Peyer's patch (tissue), 4 donors: ENCODE measurements around the gene RASL12. TPM values are rescaled to one million over a fixed set of nuclear protein-coding genes. Genes with fewer than 3 reads are reported as not detected.
A peak's percentile ranks its signal among the peaks of the same experiment; 100 is the strongest.
"Not testable (repeated sequence)": the region's sequence is repeated elsewhere in the genome, so short reads cannot be mapped to it uniquely, and the experiment has no call there.

Source experiments
- DNase-seq, 3 donors: peaks; one replicate each; pipeline ENCODE4 v3.0.0-alpha.2; 2017 to 2019
- H3K27ac ChIP-seq, 4 donors: fragments of 200-600 bp; sonication (generic); one replicate each; pipeline ENCODE4 v1.5.1; 2016 to 2019
- H3K27me3 ChIP-seq, 2 donors: fragments of 200-600 bp; sonication (generic); one replicate each; pipeline ENCODE4 v1.5.1; 2019
- H3K36me3 ChIP-seq, 3 donors: fragments of 200-600 bp; sonication (generic); one replicate each; pipeline ENCODE4 v1.5.1; 2016 to 2019
- H3K4me1 ChIP-seq, 4 donors: fragments of 200-600 bp; sonication (generic); one replicate each; pipeline ENCODE4 v1.5.1; 2016 to 2019
- H3K4me3 ChIP-seq, 4 donors: fragments of 200-600 bp; sonication (generic); 1 replicate in 3 of 4; 2 replicates in 1 of 4; pipeline ENCODE4 v1.5.1; 2016 to 2019; ENCODE audit warnings: mild to moderate bottlenecking in 1 of 4
- H3K9me3 ChIP-seq, 4 donors: fragments of 200-600 bp; sonication (generic); one replicate each; pipeline ENCODE4 v1.5.1; 2016 to 2019; ENCODE audit warnings: mild to moderate bottlenecking in 1 of 4
- POLR2A ChIP-seq, 2 donors: fragments of 450-650 bp; IDR thresholded peaks; one replicate each; pipeline ENCODE4 v1.5.1; 2017; ENCODE audit warnings: antibody characterized with exemption in 2 of 2, mild to moderate bottlenecking in 2 of 2, moderate library complexity in 2 of 2
- total RNA-seq, 4 donors: library from RNA; depleted of rRNA; stranded (reverse); fragments of >200 nt; gene quantifications; one replicate each; pipeline ENCODE4 v1.1.0, GENCODE V29; 2016
- TF ChIP-seq, protein P1 (sequence below), 6 experiments: fragments of 450-650 bp in 4 of 6; fragments of 200-600 bp in 2 of 6; sonication (generic) in 1 of 6; IDR thresholded peaks; one replicate each; pipeline ENCODE4 v1.5.1; 2017 to 2019; ENCODE audit warnings: antibody characterized with exemption in 6 of 6, mild to moderate bottlenecking in 3 of 6, moderate library complexity in 1 of 6

Gene RASL12
- total RNA-seq, 4 donors from 2014 or later = 5.1 to 23.1 (median 8.5) TPM

DNA sequence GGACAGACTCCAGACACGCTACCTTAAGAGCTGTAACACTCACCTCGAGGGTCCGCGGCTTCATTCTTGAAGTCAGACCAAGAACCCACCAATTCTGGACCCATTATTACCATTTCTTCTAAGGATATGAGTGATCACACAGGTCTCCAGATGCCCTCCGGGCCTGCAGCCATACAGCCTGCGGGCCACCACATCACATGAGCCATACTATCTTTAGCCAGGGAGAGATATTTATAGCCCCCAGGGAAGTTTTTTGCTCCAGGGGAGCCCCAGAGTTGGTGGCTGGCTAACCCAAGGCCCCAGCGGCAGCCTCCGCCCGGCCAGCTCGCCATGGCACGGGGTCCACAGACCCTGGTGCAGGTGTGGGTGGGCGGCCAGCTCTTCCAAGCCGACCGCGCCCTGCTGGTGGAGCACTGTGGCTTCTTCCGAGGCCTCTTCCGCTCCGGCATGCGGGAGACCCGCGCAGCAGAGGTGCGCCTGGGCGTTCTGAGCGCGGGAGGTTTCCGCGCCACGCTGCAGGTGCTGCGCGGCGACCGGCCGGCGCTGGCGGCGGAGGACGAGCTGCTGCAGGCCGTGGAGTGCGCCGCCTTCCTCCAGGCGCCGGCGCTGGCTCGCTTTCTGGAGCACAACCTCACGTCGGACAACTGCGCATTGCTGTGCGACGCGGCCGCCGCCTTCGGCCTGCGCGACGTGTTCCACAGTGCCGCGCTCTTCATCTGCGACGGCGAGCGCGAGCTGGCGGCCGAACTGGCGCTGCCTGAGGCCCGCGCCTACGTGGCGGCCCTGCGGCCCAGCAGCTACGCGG is 8.9 kb upstream of the RASL12 start, which contains the start of gene KBTBD13:
Gene KBTBD13, plus strand, starts transcription at position 261 of the 805 bp plus-strand sequence. Its CDS starts 70 bp downstream, at position 331.
- Histone ChIP-seq H3K36me3 (no peaks in the 10 kb centered on the region), H3K9me3 (no peaks in the 10 kb centered on the region), H3K4me1 (peaks cover 0 to 20% (median 2%) of the 10 kb centered on the region in 4 donors), H3K4me3 (peak within 1 kb of the TSS in 2 of 4 donors; percentile 6 to 11), H3K27ac (peak within 1 kb of the TSS in 1 of 4 donors; percentile 72), H3K27me3 (no peaks in the 10 kb centered on the region)
- DNase-seq = no peak
- no peak for TF ChIP-seq POLR2A (IDR thresholded peaks at IDR 0.05)
- TF ChIP-seq, protein P1, sequence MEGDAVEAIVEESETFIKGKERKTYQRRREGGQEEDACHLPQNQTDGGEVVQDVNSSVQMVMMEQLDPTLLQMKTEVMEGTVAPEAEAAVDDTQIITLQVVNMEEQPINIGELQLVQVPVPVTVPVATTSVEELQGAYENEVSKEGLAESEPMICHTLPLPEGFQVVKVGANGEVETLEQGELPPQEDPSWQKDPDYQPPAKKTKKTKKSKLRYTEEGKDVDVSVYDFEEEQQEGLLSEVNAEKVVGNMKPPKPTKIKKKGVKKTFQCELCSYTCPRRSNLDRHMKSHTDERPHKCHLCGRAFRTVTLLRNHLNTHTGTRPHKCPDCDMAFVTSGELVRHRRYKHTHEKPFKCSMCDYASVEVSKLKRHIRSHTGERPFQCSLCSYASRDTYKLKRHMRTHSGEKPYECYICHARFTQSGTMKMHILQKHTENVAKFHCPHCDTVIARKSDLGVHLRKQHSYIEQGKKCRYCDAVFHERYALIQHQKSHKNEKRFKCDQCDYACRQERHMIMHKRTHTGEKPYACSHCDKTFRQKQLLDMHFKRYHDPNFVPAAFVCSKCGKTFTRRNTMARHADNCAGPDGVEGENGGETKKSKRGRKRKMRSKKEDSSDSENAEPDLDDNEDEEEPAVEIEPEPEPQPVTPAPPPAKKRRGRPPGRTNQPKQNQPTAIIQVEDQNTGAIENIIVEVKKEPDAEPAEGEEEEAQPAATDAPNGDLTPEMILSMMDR (IDR thresholded peaks at IDR 0.05) = no peak

DNA sequence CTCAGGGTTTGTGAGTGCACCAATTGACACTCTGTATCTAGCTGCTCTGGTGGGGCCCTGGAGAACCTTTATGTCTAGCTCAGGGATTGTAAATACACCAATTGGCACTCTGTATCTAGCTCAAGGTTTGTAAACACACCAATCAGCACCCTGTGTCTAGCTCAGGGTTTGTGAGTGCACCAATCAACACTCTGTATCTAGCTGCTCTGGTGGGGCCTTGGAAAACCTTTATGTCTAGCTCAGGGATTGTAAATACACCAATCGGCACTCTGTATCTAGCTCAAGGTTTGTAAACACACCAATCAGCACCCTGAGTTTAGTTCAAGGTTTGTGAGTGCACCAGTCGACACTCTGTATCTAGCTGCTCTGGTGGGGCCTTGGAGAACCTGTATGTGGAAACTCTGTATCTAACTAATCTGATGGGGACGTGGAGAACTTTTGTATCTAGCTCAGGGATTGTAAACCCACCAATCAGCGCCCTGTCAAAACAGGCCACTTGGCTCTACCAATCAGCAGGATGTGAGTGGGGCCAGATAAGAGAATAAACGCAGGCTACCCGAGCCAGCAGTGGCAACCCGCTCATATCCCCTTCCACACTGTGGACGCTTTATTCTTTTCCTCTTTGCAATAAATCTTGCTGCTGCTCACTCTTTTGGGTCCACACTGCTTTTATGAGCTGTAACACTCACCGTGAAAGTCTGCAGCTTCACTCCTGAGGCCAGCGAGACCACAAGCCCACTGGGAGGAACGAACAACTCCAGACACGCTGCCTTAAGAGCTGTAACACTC is 8.0 kb upstream of the RASL12 start:
- not testable (repeated sequence) for H3K9me3 ChIP-seq, H3K27me3 ChIP-seq, H3K27ac ChIP-seq, H3K36me3 ChIP-seq, H3K4me3 ChIP-seq, DNase-seq
- peaks cover 0 to 24% (median 2%) of the 10 kb centered on the region in 4 donors for H3K4me1 ChIP-seq

DNA sequence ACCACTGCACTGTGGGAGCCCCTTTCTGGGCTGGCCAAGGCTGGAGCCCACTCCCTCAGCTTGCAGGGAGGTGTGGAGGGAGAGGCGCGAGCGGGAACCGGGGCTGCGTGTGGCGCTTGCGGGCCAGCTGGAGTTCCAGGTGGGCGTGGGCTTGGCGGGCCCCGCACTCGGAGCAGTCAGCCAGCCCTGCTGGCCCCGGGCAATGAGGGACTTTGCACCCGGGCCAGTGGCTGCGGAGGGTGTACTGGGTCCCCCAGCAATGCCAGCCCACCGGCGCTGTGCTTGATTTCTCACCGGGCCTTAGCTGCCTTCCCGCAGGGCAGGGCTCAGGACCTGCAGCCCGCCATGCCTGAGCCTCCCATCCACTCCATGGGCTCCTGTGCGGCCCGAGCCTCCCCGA is 7.2 kb upstream of the RASL12 start:
- H3K36me3 ChIP-seq, H3K9me3 ChIP-seq, H3K27me3 ChIP-seq, H3K4me3 ChIP-seq, H3K27ac ChIP-seq, DNase-seq: not testable (repeated sequence)
- peaks cover 0 to 24% (median 2%) of the 10 kb centered on the region in 4 donors for H3K4me1 ChIP-seq

DNA sequence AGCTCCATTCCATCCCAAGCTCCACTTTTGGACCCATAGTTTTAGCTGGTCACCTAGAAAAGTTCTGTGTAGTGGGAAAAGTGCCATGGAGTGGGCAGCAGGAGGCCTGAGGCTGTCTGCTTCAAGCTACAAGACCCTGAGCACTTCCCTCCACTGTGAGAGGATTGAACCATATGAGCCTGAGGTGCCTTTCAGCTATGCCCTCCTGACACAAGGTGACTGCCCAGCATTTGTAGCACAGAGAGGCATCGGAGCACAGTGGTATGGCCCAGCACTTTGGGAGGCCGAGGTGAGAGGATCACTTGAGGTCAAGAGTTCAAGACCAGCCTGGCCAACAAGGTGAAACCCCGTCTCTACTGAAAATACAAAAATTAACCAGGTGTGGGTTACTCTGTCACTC is 4.8 kb upstream of the RASL12 start:
- peaks cover 0 to 4% of the 10 kb centered on the region in 2 donors for H3K27me3 ChIP-seq
- no peaks in the 10 kb centered on the region for H3K9me3 ChIP-seq
- no peak overlapping the region for H3K4me3 ChIP-seq
- H3K27ac ChIP-seq = peak overlapping the region in 1 of 4 donors; percentile 59
- TF ChIP-seq POLR2A (IDR thresholded peaks at IDR 0.05) = no peak
- TF ChIP-seq, protein P1 (IDR thresholded peaks at IDR 0.05) = no peak
- peaks cover 0 to 29% (median under 1%) of the 10 kb centered on the region in 4 donors for H3K4me1 ChIP-seq
- H3K36me3 ChIP-seq = no peaks in the 10 kb centered on the region
- DNase-seq = no peak

DNA sequence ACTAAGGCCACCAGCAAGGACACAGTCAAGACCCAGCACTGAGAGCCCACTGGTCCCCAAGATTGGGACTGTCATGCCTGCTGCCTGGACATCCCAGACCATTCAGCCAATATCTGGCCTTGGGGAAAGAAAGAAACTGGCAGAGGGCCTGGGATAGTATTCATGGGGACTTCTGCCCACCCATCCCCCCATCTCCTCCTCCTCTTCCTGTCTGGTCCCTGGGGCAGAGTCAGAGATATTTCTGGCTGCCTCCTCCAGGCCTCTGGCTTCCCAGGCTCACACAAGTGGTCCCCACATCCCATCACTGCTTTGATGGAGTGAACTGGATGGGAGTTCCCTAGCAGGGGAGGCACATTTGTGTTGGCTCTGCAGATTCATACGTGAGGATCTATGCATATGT is 4.2 kb upstream of the RASL12 start:
- Histone ChIP-seq H3K9me3 (no peaks in the 10 kb centered on the region), H3K27ac (peak overlapping the region in 3 of 4 donors; percentile 46 to 59 (median 59)), H3K4me1 (peaks cover 0 to 31% (median 0%) of the 10 kb centered on the region in 4 donors), H3K4me3 (no peak overlapping the region), H3K36me3 (no peaks in the 10 kb centered on the region), H3K27me3 (peaks cover 0 to 9% of the 10 kb centered on the region in 2 donors)
- no peak for TF ChIP-seq POLR2A (IDR thresholded peaks at IDR 0.05)
- TF ChIP-seq, protein P1 (IDR thresholded peaks at IDR 0.05) = no peak
- no peak for DNase-seq

DNA sequence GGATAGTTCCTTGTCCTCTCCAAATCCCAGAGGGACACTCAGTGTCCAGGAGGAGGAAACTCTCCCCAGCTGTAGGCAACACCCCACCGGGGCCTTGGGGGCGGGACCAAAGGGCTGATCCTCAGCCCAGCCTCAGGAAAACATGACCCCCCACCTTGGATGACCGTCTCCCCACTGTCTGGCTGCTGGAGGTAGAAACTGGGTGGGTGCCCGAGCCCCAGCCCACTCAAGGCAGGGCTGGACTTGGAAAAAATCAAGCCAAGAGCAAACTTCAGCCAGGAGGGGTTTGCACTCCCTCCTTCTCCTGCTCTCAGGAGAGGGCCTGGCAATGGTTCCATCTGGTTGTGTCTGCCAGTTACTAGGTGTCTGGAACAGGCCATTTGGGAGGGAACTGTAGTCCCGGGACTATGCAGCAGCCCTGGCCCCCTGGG is 3.6 kb upstream of the RASL12 start:
- peaks cover 0 to 9% of the 10 kb centered on the region in 2 donors for H3K27me3 ChIP-seq
- no peaks in the 10 kb centered on the region for H3K9me3 ChIP-seq
- DNase-seq = no peak
- peaks cover 0 to 32% (median 0%) of the 10 kb centered on the region in 4 donors for H3K4me1 ChIP-seq
- TF ChIP-seq, protein P1 (IDR thresholded peaks at IDR 0.05) = no peak
- TF ChIP-seq POLR2A (IDR thresholded peaks at IDR 0.05) = no peak
- H3K4me3 ChIP-seq = no peak overlapping the region
- no peaks in the 10 kb centered on the region for H3K36me3 ChIP-seq
- peak overlapping the region in 3 of 4 donors; percentile 46 to 59 (median 59) for H3K27ac ChIP-seq
